Frontal cortex (tissue), 4 donors: Measurements from ENCODE around the gene CNTNAP5. TPM values are rescaled to one million over a fixed set of nuclear protein-coding genes. Genes with fewer than 3 reads are reported as not detected.

Source experiments
- DNase-seq, 2 donors: peaks; one replicate each; pipeline ENCODE4 v3.0.0; 2012; ENCODE audit warnings: low spot score in 2 of 2
- FAIRE-seq: peaks from 2 replicates; lab custom pipeline; 2012; peaks lifted over from hg19 to GRCh38; lab: Jason Lieb, UNC
- total RNA-seq: library from RNA; depleted of rRNA; stranded (reverse); fragments of >200 nt; gene quantifications from one replicate; pipeline ENCODE4 v1.2.3, GENCODE V29; 2014
- donor health status: control.
- donor health status: control.
- donor health status: control.

The CNTNAP5 gene
- total RNA-seq, 1 donor from 2014 or later = 30.6 TPM

DNA sequence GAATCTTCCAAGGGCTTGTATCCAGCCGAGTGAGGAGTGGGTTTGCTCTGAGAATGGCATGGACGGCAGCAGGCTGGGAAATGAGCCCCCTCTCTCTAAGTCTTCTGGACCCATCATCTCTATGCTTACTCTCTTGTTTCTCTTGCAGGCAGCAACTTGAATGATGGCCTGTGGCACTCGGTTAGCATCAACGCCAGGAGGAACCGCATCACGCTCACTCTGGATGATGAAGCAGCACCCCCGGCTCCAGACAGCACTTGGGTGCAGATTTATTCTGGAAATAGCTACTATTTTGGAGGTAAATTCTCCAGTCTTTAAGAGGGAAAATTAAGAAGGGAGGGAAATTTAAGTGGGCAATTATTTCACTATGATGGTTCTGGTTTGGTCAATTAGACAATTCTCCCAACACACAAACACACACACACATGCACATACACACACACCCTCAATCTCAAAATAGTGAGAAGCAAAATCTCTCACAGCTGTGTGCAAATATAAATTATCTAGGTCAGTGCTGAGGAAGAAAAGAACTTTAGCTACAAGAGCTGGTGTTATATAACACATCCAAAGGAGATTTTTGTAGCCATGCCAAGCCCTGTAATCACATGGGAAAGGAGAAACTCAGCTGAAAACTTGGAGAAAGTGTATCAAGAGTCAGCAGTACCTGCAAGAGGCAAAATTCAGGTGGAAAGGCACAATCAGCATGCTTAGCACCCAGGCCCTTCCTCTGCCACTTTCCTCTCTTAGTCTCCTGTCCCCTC is 499.2 kb downstream of the CNTNAP5 start:
- peak in 1 of 2 donors; percentile 8 for DNase-seq
- no peak for FAIRE-seq

- DNase-seq = no peak
- FAIRE-seq = no peak
Measured at GRCh38 chr2:124526221-124526620, 501.1 kb downstream of the CNTNAP5 start.

GRCh38 chr2:124530203-124530602 is 505.1 kb downstream of the CNTNAP5 start:
- FAIRE-seq = no peak
- DNase-seq = no peak

DNA sequence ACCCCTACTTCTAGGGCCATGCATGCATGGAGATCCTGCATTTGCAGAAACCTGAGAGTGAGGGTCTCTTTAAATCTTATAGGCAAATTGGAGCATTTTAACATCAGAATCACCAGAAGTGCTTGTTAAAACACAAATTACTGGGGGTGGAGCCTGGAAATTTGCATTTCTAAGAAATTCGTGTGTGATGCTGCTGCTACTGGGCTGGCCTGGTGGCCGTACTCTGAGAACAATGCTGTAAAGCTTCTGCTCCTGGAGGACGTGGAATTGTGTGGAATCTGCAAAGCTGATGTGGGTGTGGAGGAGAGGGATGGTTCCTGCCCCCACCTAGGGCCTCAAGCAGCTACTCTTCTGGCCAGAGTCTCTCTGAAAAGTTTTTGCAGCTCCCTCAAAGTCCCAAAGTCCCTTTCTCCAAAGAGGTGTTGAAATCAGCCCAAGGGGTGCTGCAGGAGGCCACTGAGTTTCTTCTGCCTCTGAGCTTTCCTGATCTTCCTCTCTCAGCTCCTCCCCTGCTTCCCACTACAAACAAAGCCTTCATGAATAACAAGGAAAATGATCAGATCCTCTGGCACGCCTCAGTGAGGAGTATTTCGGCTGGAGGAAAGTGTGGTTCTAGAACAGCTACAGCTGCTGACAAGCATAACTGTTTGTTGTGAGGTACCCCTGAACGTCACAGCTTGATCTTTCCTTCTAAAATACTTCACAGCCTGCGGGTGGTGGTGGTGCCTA is 508.3 kb downstream of the CNTNAP5 start:
- FAIRE-seq (no peak), DNase-seq (no peak)

DNA sequence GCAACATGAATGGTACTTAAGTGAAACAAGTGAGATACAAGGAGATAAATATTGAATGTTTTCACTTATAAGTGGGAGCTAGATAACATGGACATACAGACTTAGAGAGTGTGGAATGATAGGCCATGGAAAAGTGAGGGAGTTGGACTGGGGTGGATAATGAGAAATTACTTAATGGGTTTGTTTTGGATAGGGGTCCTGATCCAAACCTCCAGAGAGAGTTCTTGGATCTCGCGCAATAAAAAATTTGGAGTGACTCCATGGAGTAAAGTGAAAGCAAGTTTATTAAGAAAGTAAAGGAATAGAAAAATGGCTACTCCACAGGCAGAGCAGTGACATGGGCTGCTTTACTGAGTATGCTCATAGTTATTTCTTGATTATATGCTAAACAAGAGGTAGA is 508.9 kb downstream of the CNTNAP5 start:
- no peak for FAIRE-seq

GRCh38 chr2:124535816-124536215 is 510.7 kb downstream of the CNTNAP5 start:
- FAIRE-seq = no peak
- no peak for DNase-seq

More for the DNA sequence above, 508.9 kb downstream of the CNTNAP5 start:
- no peak for DNase-seq

DNA sequence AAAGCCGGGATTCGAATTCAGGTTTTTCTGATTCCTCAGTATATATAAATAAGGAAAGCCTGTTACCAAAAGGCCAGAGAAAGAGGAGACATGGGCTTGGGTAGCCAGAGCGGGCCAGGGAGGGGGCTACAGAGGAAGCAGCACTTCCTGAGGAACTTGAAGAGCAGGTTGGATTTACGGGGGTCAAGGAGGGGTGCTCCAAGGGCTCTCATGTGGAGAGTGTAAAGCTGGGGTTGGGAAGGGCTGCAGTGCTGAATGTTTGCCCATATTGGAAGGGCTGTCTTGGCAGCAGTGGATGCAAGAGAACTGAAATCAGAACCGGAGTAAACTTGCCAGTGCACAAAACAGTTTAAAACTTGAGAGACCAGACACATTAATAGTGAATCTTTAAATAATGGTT is 511.5 kb downstream of the CNTNAP5 start:
- FAIRE-seq (no peak), DNase-seq (no peak)

GRCh38 chr2:124538549-124538948 is 513.5 kb downstream of the CNTNAP5 start:
- FAIRE-seq (no peak), DNase-seq (no peak)

- DNase-seq (no peak), FAIRE-seq (no peak)
Measured at GRCh38 chr2:124540805-124541204, 515.7 kb downstream of the CNTNAP5 start.

GRCh38 chr2:124542932-124543640 is 518.0 kb downstream of the CNTNAP5 start:
- FAIRE-seq = no peak
- no peak for DNase-seq

GRCh38 chr2:124547700-124548099 is 522.6 kb downstream of the CNTNAP5 start:
- no peak for DNase-seq
- no peak for FAIRE-seq

DNA sequence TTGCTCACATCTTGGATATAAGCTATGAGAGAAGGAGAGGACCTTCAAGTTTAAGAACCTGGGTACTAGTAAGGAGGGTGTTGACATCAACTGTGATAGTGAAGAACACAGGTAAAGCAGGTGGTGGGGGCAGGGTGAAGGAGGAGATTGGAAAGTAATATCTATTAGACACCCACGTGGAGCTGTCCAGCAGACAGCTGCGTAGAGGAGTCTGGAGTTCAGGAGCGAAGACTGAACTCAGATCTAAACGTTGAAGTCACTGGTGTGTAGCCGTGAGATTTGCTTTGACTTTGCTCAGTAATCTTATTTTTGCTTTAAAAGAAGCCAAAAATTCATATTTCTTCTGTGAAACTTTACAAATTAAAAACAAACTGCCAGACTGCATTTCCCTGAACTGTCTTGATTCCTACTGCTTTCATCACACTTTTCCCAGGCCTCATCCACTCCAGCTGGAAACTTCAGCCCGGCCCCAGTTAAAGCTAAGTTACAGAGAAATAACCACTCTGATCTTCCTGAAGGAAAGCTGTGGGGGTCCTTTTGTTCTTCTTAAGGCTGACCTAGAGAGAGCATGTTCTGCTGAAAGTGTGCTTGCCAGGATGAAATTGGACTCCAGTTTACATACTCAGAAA is 533.3 kb downstream of the CNTNAP5 start:
- DNase-seq = no peak
- no peak for FAIRE-seq

DNA sequence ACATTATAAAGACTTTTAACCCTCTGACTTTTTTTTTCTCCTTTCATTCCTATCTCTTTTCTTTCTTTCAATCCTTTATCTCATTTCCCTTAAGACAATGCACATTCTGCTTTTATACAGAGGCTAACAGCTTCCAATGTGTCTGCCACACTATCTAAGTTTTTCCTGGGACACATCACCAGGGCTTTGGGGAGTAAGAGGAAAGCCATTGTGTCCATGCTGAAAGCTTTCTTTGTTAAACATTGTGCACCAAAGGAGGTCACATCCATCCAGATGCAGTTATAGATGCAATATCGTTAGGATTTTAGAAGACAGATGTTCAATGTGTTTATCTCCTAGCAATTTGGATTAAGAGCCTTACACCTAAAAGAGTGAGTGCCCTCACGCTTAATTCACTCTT is 534.1 kb downstream of the CNTNAP5 start:
- FAIRE-seq (no peak), DNase-seq (no peak)

GRCh38 chr2:124560592-124561112 is 535.6 kb downstream of the CNTNAP5 start:
- no peak for FAIRE-seq
- no peak for DNase-seq

DNA sequence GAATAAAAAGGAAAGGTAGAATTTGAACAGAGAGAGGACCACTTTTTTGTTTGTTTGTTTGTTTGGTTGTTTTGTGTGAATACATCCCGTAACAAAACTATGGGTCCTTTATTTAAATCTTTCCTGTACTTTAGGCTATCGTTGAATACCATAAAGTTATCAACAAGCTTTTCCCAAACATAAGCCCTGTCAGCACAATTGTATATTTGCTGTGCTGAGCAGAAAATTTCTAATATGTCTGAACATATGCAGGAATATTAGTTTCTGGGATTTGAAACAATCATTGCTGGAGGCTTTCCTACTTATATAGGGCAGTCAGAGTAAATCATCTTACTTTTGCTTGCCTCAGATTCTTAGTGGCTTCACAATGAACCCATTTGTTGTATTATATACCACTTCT is 536.4 kb downstream of the CNTNAP5 start:
- FAIRE-seq = no peak
- DNase-seq = no peak

GRCh38 chr2:124563426-124563825 is 538.3 kb downstream of the CNTNAP5 start:
- FAIRE-seq (no peak), DNase-seq (no peak)

GRCh38 chr2:124566518-124566970 is 541.5 kb downstream of the CNTNAP5 start:
- FAIRE-seq = no peak
- DNase-seq = no peak

- DNase-seq (no peak), FAIRE-seq (no peak)
Measured at GRCh38 chr2:124570872-124571271, 545.8 kb downstream of the CNTNAP5 start.

- FAIRE-seq = no peak
- DNase-seq = no peak
Measured at GRCh38 chr2:124571836-124572235, 546.7 kb downstream of the CNTNAP5 start.
